Progenitor cell of endocrine pancreas (in vitro differentiated cells): ENCODE measurements around the gene NCAPD3. TPM values are rescaled to one million over a fixed set of nuclear protein-coding genes. Genes with fewer than 3 reads are reported as not detected.
A peak's percentile ranks its signal among the peaks of the same experiment; 100 is the strongest.

ENCODE experiments used
- DNase-seq: peaks from one replicate; pipeline ENCODE4 v3.0.0; 2021; ENCODE audit warnings: low spot score; ENCODE audit not compliant: unreplicated experiment
- H3K27ac Mint-ChIP-seq: 2 replicates; pipeline ENCODE4 v1.8.0; 2021; ENCODE audit warnings: mild to moderate bottlenecking, moderate library complexity, mixed read lengths
- H3K27me3 Mint-ChIP-seq: 2 replicates; pipeline ENCODE4 v1.8.0; 2021; ENCODE audit warnings: mixed read lengths
- H3K36me3 Mint-ChIP-seq: 2 replicates; pipeline ENCODE4 v1.8.0; 2022; ENCODE audit warnings: mixed read lengths; ENCODE audit not compliant: insufficient read depth
- H3K4me1 Mint-ChIP-seq: 2 replicates; pipeline ENCODE4 v1.8.0; 2021; ENCODE audit warnings: low read depth, mixed read lengths
- H3K4me3 Mint-ChIP-seq: 2 replicates; pipeline ENCODE4 v1.8.0; 2021; ENCODE audit warnings: low read depth, mild to moderate bottlenecking, moderate library complexity, mixed read lengths
- H3K9me3 Mint-ChIP-seq: 2 replicates; pipeline ENCODE4 v1.8.0; 2021; ENCODE audit warnings: low read depth, mixed read lengths
- total RNA-seq: library from RNA; stranded (reverse); gene quantifications from 2 replicates; pipeline ENCODE4 v1.2.1, GENCODE V29; 2021
- TF ChIP-seq, protein P1 (sequence below): fragments of 200-600 bp; sonication (generic); IDR thresholded peaks from one replicate; pipeline ENCODE4 v1.5.0; 2021; ENCODE audit warnings: antibody characterized with exemption, mild to moderate bottlenecking; ENCODE audit not compliant: unreplicated experiment

Gene NCAPD3
- total RNA-seq, 1 donor from 2014 or later = 30.0 TPM

DNA sequence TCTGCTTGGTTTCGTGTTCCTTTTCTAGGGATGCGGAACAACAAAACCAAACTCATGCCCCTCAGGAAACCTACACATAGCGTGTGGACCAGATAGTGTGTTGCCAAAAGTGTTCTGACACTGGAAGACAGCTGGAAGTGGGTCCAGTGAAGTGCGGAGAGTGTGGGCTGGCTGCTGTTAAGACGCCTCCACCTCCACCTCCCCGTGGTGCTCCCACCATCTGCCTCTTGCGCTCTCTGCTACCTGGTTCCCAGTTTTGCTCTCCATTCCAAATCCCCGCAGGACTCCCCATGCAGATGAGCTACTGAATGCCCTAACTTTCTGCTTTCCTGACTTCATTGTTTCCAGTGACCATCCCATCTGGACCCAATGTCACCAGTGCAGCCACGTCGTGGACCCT lies 51.8 kb downstream of the NCAPD3 start:
- Mint-ChIP-seq H3K4me3 (no peak overlapping the region), H3K4me1 (no peaks in the 10 kb centered on the region), H3K27ac (no peak overlapping the region), H3K9me3 (peaks cover 19% of the 10 kb centered on the region), H3K36me3 (peaks cover 61% of the 10 kb centered on the region), H3K27me3 (no peaks in the 10 kb centered on the region)
- TF ChIP-seq, protein P1, sequence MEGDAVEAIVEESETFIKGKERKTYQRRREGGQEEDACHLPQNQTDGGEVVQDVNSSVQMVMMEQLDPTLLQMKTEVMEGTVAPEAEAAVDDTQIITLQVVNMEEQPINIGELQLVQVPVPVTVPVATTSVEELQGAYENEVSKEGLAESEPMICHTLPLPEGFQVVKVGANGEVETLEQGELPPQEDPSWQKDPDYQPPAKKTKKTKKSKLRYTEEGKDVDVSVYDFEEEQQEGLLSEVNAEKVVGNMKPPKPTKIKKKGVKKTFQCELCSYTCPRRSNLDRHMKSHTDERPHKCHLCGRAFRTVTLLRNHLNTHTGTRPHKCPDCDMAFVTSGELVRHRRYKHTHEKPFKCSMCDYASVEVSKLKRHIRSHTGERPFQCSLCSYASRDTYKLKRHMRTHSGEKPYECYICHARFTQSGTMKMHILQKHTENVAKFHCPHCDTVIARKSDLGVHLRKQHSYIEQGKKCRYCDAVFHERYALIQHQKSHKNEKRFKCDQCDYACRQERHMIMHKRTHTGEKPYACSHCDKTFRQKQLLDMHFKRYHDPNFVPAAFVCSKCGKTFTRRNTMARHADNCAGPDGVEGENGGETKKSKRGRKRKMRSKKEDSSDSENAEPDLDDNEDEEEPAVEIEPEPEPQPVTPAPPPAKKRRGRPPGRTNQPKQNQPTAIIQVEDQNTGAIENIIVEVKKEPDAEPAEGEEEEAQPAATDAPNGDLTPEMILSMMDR = no peak
- no peak for DNase-seq

DNA sequence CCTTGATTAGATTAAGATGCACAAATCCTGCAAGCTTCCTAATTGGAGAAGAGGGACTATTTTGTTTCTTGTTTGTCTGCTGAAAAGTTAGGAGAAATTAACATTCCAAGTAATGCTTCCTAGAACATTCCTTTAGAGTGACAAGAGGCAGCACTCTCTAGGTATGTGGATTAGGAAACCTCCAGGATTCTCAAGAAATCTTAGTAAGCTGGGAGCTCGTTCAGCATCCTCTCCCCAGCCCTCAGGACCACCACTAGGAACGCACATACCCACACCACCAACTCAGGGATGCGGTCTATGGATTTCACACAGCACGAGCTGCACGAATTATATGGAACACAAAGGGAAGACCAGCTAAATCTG lies 52.9 kb downstream of the NCAPD3 start:
- no peak overlapping the region for H3K27ac Mint-ChIP-seq
- H3K27me3 Mint-ChIP-seq = no peaks in the 10 kb centered on the region
- peaks cover 59% of the 10 kb centered on the region for H3K36me3 Mint-ChIP-seq
- peaks cover 19% of the 10 kb centered on the region for H3K9me3 Mint-ChIP-seq
- no peak for DNase-seq
- no peaks in the 10 kb centered on the region for H3K4me1 Mint-ChIP-seq
- TF ChIP-seq, protein P1 = no peak
- H3K4me3 Mint-ChIP-seq = no peak overlapping the region

GRCh38 chr11:134170177-134170918 lies 53.4 kb downstream of the NCAPD3 start:
- no peaks in the 10 kb centered on the region for H3K4me1 Mint-ChIP-seq
- TF ChIP-seq, protein P1 = no peak
- no peak overlapping the region for H3K27ac Mint-ChIP-seq

GRCh38 chr11:134164490-134165370 lies 59.0 kb downstream of the NCAPD3 start:
- Mint-ChIP-seq H3K27ac (peak overlapping the region; percentile 95), H3K36me3 (peaks cover 79% of the 10 kb centered on the region), H3K4me3 (peak overlapping the region; percentile 52), H3K9me3 (peaks cover 46% of the 10 kb centered on the region), H3K4me1 (no peaks in the 10 kb centered on the region), H3K27me3 (no peaks in the 10 kb centered on the region)
- TF ChIP-seq, protein P1 = no peak
- no peak for DNase-seq

More at GRCh38 chr11:134170177-134170918, 53.4 kb downstream of the NCAPD3 start:
- Mint-ChIP-seq H3K27me3 (no peaks in the 10 kb centered on the region), H3K9me3 (peaks cover 22% of the 10 kb centered on the region), H3K4me3 (no peak overlapping the region), H3K36me3 (peaks cover 62% of the 10 kb centered on the region)
- DNase-seq = no peak

- TF ChIP-seq, protein P1 = no peak
- Mint-ChIP-seq H3K4me3 (no peak overlapping the region), H3K36me3 (peaks cover 50% of the 10 kb centered on the region), H3K27ac (no peak overlapping the region), H3K4me1 (no peaks in the 10 kb centered on the region), H3K9me3 (peaks cover 19% of the 10 kb centered on the region), H3K27me3 (no peaks in the 10 kb centered on the region)
- no peak for DNase-seq
Measured at GRCh38 chr11:134159652-134160051, 64.1 kb downstream of the NCAPD3 start.
